WTC11 (cell line): Measurements from ENCODE around the gene GLRA1. TPM values are rescaled to one million over a fixed set of nuclear protein-coding genes. Genes with fewer than 3 reads are reported as not detected.
A peak's percentile ranks its signal among the peaks of the same experiment; 100 is the strongest.

Experiments used
- ATAC-seq: fragments of 200-7000 bp; cut with Tn5 transposase; 2 replicates; pipeline ENCODE4 v1.10.0; 2021; ENCODE audit warnings: mild to moderate bottlenecking, moderate library complexity
- CTCF ChIA-PET: fragments of 300-600 bp; sonication (Branson Sonifier 250); formaldehyde crosslinking; loops from one replicate; lab custom pipeline; 2021; ENCODE audit warnings: antibody characterized with exemption; lab: Charles Lee
- POLR2A ChIA-PET: fragments of 350-600 bp; sonication (Branson Sonifier 250); formaldehyde crosslinking; loops from one replicate; lab custom pipeline; 2021; ENCODE audit warnings: antibody characterized with exemption; lab: Charles Lee
- DNase-seq: peaks from one replicate; pipeline ENCODE4 v3.0.0; 2021; ENCODE audit warnings: low spot score
- H3K27ac Mint-ChIP-seq: 2 replicates; pipeline ENCODE4 v1.8.0; 2021; ENCODE audit warnings: mixed read lengths
- H3K27me3 Mint-ChIP-seq: 2 replicates; pipeline ENCODE4 v1.8.0; 2021; ENCODE audit warnings: low read depth, mild to moderate bottlenecking, moderate library complexity, mixed read lengths
- H3K36me3 Mint-ChIP-seq: 2 replicates; pipeline ENCODE4 v1.8.0; 2021; ENCODE audit warnings: mixed read lengths
- H3K4me1 Mint-ChIP-seq: 2 replicates; pipeline ENCODE4 v1.8.0; 2022; ENCODE audit warnings: mixed read lengths
- H3K4me3 Mint-ChIP-seq: 2 replicates; pipeline ENCODE4 v1.8.0; 2021; ENCODE audit warnings: mild to moderate bottlenecking, moderate library complexity, mixed read lengths
- H3K9me3 Mint-ChIP-seq: 2 replicates; pipeline ENCODE4 v1.8.0; 2021; ENCODE audit warnings: mixed read lengths
- EMX1 ChIP-seq: fragments of 250-450 bp; sonication (Bioruptor Pico); IDR thresholded peaks from 2 replicates; pipeline ENCODE4 v1.8.0; 2021; ENCODE audit warnings: mild to moderate bottlenecking
- ESRRA ChIP-seq: sonication (generic); formaldehyde crosslinking; IDR thresholded peaks from 2 replicates; pipeline ENCODE4 v1.8.1; 2022; ENCODE audit warnings: mild to moderate bottlenecking, missing genetic modification reagents, borderline replicate concordance
- GRHL2 ChIP-seq: fragments of 250-450 bp; sonication (Bioruptor Pico); IDR thresholded peaks from 2 replicates; pipeline ENCODE4 v1.8.0; 2022; ENCODE audit warnings: mild to moderate bottlenecking, moderate library complexity; ENCODE audit not compliant: insufficient replicate concordance, severe bottlenecking
- GTF2I ChIP-seq: fragments of 250-450 bp; sonication (Bioruptor Pico); conservative IDR thresholded peaks from 2 replicates; pipeline ENCODE4 v1.4.0; 2021; ENCODE audit warnings: mild to moderate bottlenecking
- JAZF1 ChIP-seq: fragments of 250-450 bp; sonication (Bioruptor Pico); IDR thresholded peaks from 2 replicates; pipeline ENCODE4 v1.9.0; 2021; ENCODE audit warnings: moderate library complexity, mild to moderate bottlenecking, inconsistent platforms
- JUN ChIP-seq: sonication (generic); formaldehyde crosslinking; IDR thresholded peaks from 2 replicates; pipeline ENCODE4 v1.8.0; 2023; ENCODE audit warnings: mild to moderate bottlenecking, missing genetic modification reagents
- KAT7 ChIP-seq: sonication (generic); formaldehyde crosslinking; IDR thresholded peaks from 2 replicates; pipeline ENCODE4 v1.8.1; 2023; ENCODE audit warnings: missing genetic modification reagents, mild to moderate bottlenecking, borderline replicate concordance
- ZBTB21 ChIP-seq: sonication (generic); formaldehyde crosslinking; IDR thresholded peaks from 2 replicates; pipeline ENCODE4 v1.8.1; 2023; ENCODE audit warnings: mild to moderate bottlenecking, missing genetic modification reagents, borderline replicate concordance
- ZNF219 ChIP-seq: sonication (generic); formaldehyde crosslinking; IDR thresholded peaks from 2 replicates; pipeline ENCODE4 v1.8.0; 2023; ENCODE audit warnings: missing genetic modification reagents, mild to moderate bottlenecking, borderline replicate concordance
- ZNF263 ChIP-seq: sonication (generic); formaldehyde crosslinking; IDR thresholded peaks from 2 replicates; pipeline ENCODE4 v1.8.1; 2022; ENCODE audit warnings: low read depth, mild to moderate bottlenecking, moderate library complexity, missing genetic modification reagents
- ZNF671 ChIP-seq: fragments of 250-450 bp; sonication (Bioruptor Pico); IDR thresholded peaks from 2 replicates; pipeline ENCODE4 v1.8.0; 2021; ENCODE audit warnings: mild to moderate bottlenecking
- total RNA-seq: library from RNA; stranded (reverse); gene quantifications from 3 replicates; pipeline ENCODE4 v1.2.3, GENCODE V29; 2021
- TF ChIP-seq, protein P1 (sequence below): sonication (generic); formaldehyde crosslinking; IDR thresholded peaks from 2 replicates; pipeline ENCODE4 v1.8.0; 2022; ENCODE audit warnings: mild to moderate bottlenecking, missing genetic modification reagents
- TF ChIP-seq, protein P2 (sequence below): sonication (generic); formaldehyde crosslinking; conservative IDR thresholded peaks from 2 replicates; pipeline ENCODE4 v1.8.1; 2023; ENCODE audit warnings: mild to moderate bottlenecking, low read depth, missing genetic modification reagents, moderate library complexity
- TF ChIP-seq, protein P3 (sequence below): sonication (generic); formaldehyde crosslinking; IDR thresholded peaks from 2 replicates; pipeline ENCODE4 v1.8.1; 2023; ENCODE audit warnings: mild to moderate bottlenecking, missing genetic modification reagents, borderline replicate concordance
- TF ChIP-seq, protein P4 (sequence below): fragments of 250-450 bp; sonication (Bioruptor Pico); IDR thresholded peaks from 2 replicates; pipeline ENCODE4 v1.9.0; 2021; ENCODE audit warnings: moderate library complexity, mild to moderate bottlenecking, inconsistent platforms, borderline replicate concordance
- TF ChIP-seq, protein P5 (sequence below): sonication (generic); formaldehyde crosslinking; IDR thresholded peaks from 2 replicates; pipeline ENCODE4 v1.8.0; 2023; ENCODE audit warnings: mild to moderate bottlenecking, missing genetic modification reagents
- TF ChIP-seq, protein P6 (sequence below): sonication (generic); formaldehyde crosslinking; IDR thresholded peaks from 2 replicates; pipeline ENCODE4 v1.8.1; 2023; ENCODE audit warnings: mild to moderate bottlenecking, missing genetic modification reagents

GLRA1 gene
- total RNA-seq, 1 experiment from 2014 or later: not detected

DNA sequence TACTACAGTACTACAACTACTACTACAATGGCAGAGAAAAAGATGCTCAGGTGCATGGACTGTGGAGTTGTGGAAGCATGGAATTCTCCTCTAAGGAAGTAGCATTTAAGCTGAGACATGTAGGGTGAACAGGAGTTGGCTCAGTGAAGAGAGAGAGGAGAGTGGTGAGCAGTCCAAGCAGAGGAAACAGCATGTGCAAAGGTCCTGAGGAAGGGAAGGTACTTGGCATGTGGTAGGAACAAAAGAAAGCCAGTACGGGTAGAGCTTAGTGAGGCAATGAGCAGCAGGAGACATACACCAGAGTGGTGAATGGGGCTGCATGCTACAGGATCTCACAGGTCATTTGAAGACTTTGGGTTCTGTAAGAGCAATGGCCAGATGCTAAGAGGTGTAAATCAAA lies 41.4 kb upstream of the GLRA1 start:
- Mint-ChIP-seq H3K4me1 (peaks cover 16% of the 10 kb centered on the region), H3K27me3 (no peaks in the 10 kb centered on the region; the same call in 1 of the 2 replicates), H3K9me3 (peaks cover 4% of the 10 kb centered on the region), H3K36me3 (no peaks in the 10 kb centered on the region)
- ChIA-PET POLR2A (no interaction called here), CTCF (no interaction called here)
- ATAC-seq (no peak), DNase-seq (no peak)
- TF ChIP-seq, protein P1, sequence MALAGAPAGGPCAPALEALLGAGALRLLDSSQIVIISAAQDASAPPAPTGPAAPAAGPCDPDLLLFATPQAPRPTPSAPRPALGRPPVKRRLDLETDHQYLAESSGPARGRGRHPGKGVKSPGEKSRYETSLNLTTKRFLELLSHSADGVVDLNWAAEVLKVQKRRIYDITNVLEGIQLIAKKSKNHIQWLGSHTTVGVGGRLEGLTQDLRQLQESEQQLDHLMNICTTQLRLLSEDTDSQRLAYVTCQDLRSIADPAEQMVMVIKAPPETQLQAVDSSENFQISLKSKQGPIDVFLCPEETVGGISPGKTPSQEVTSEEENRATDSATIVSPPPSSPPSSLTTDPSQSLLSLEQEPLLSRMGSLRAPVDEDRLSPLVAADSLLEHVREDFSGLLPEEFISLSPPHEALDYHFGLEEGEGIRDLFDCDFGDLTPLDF (CRISPR knock-in tag): no peak
- TF ChIP-seq, protein P2, sequence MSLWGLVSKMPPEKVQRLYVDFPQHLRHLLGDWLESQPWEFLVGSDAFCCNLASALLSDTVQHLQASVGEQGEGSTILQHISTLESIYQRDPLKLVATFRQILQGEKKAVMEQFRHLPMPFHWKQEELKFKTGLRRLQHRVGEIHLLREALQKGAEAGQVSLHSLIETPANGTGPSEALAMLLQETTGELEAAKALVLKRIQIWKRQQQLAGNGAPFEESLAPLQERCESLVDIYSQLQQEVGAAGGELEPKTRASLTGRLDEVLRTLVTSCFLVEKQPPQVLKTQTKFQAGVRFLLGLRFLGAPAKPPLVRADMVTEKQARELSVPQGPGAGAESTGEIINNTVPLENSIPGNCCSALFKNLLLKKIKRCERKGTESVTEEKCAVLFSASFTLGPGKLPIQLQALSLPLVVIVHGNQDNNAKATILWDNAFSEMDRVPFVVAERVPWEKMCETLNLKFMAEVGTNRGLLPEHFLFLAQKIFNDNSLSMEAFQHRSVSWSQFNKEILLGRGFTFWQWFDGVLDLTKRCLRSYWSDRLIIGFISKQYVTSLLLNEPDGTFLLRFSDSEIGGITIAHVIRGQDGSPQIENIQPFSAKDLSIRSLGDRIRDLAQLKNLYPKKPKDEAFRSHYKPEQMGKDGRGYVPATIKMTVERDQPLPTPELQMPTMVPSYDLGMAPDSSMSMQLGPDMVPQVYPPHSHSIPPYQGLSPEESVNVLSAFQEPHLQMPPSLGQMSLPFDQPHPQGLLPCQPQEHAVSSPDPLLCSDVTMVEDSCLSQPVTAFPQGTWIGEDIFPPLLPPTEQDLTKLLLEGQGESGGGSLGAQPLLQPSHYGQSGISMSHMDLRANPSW (CRISPR knock-in tag): no peak
- TF ChIP-seq GRHL2 (CRISPR knock-in tag) (no peak), ZNF219 (no peak), ESRRA (no peak), EMX1 (CRISPR knock-in tag) (no peak), KAT7 (CRISPR knock-in tag) (no peak), ZNF671 (CRISPR knock-in tag) (no peak), ZNF263 (CRISPR knock-in tag) (no peak), JAZF1 (CRISPR knock-in tag) (no peak)
- TF ChIP-seq, protein P3, sequence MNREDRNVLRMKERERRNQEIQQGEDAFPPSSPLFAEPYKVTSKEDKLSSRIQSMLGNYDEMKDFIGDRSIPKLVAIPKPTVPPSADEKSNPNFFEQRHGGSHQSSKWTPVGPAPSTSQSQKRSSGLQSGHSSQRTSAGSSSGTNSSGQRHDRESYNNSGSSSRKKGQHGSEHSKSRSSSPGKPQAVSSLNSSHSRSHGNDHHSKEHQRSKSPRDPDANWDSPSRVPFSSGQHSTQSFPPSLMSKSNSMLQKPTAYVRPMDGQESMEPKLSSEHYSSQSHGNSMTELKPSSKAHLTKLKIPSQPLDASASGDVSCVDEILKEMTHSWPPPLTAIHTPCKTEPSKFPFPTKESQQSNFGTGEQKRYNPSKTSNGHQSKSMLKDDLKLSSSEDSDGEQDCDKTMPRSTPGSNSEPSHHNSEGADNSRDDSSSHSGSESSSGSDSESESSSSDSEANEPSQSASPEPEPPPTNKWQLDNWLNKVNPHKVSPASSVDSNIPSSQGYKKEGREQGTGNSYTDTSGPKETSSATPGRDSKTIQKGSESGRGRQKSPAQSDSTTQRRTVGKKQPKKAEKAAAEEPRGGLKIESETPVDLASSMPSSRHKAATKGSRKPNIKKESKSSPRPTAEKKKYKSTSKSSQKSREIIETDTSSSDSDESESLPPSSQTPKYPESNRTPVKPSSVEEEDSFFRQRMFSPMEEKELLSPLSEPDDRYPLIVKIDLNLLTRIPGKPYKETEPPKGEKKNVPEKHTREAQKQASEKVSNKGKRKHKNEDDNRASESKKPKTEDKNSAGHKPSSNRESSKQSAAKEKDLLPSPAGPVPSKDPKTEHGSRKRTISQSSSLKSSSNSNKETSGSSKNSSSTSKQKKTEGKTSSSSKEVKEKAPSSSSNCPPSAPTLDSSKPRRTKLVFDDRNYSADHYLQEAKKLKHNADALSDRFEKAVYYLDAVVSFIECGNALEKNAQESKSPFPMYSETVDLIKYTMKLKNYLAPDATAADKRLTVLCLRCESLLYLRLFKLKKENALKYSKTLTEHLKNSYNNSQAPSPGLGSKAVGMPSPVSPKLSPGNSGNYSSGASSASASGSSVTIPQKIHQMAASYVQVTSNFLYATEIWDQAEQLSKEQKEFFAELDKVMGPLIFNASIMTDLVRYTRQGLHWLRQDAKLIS (CRISPR knock-in tag): no peak
- TF ChIP-seq, protein P4, sequence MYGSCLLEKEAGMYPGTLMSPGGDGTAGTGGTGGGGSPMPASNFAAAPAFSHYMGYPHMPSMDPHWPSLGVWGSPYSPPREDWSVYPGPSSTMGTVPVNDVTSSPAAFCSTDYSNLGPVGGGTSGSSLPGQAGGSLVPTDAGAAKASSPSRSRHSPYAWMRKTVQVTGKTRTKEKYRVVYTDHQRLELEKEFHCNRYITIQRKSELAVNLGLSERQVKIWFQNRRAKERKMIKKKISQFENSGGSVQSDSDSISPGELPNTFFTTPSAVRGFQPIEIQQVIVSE (CRISPR knock-in tag): no peak
- TF ChIP-seq, protein P5, sequence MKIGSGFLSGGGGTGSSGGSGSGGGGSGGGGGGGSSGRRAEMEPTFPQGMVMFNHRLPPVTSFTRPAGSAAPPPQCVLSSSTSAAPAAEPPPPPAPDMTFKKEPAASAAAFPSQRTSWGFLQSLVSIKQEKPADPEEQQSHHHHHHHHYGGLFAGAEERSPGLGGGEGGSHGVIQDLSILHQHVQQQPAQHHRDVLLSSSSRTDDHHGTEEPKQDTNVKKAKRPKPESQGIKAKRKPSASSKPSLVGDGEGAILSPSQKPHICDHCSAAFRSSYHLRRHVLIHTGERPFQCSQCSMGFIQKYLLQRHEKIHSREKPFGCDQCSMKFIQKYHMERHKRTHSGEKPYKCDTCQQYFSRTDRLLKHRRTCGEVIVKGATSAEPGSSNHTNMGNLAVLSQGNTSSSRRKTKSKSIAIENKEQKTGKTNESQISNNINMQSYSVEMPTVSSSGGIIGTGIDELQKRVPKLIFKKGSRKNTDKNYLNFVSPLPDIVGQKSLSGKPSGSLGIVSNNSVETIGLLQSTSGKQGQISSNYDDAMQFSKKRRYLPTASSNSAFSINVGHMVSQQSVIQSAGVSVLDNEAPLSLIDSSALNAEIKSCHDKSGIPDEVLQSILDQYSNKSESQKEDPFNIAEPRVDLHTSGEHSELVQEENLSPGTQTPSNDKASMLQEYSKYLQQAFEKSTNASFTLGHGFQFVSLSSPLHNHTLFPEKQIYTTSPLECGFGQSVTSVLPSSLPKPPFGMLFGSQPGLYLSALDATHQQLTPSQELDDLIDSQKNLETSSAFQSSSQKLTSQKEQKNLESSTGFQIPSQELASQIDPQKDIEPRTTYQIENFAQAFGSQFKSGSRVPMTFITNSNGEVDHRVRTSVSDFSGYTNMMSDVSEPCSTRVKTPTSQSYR (CRISPR knock-in tag): no peak
- TF ChIP-seq, all 79 proteins: peak for 0
- Mint-ChIP-seq H3K27ac (no peak overlapping the region), H3K4me3 (no peak overlapping the region)

DNA sequence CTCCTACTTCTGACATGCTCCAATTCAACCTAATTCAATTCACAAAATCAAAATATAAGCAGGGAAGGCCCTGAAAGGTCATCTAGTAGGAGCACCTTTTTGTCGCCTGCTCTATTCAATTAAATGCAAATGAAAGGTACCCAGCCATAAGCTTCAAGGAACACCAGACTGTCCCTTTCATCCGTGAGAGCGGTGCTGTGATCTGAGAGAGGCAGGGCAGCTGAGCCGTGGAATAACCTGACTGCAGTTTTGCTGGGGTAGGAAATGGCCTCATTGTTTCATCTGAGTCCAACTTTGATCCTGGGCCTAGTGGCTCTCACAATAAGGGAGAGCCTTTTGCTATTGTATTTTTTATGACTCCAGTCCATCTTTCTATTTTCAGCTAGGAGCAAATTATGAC lies 39.8 kb upstream of the GLRA1 start:
- CTCF ChIA-PET: interaction anchor here (1.1 kb wide), 1 partner anchor 139 kb away, joined by 4 read pairs; no protein-coding TSS in a partner anchor
- peak; percentile 40; the same call in 1 of the 2 replicates for ATAC-seq
- Mint-ChIP-seq H3K4me3 (no peak overlapping the region), H3K27me3 (no peaks in the 10 kb centered on the region; the same call in 1 of the 2 replicates), H3K27ac (no peak overlapping the region), H3K4me1 (peaks cover 18% of the 10 kb centered on the region), H3K36me3 (no peaks in the 10 kb centered on the region), H3K9me3 (peaks cover 4% of the 10 kb centered on the region)
- POLR2A ChIA-PET: no interaction called here
- no peak for DNase-seq
- TF ChIP-seq, protein P6, sequence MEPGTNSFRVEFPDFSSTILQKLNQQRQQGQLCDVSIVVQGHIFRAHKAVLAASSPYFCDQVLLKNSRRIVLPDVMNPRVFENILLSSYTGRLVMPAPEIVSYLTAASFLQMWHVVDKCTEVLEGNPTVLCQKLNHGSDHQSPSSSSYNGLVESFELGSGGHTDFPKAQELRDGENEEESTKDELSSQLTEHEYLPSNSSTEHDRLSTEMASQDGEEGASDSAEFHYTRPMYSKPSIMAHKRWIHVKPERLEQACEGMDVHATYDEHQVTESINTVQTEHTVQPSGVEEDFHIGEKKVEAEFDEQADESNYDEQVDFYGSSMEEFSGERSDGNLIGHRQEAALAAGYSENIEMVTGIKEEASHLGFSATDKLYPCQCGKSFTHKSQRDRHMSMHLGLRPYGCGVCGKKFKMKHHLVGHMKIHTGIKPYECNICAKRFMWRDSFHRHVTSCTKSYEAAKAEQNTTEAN (CRISPR knock-in tag): no peak
- TF ChIP-seq JUN (CRISPR knock-in tag) (no peak), ZBTB21 (CRISPR knock-in tag) (no peak), GTF2I (CRISPR knock-in tag) (no peak)
- TF ChIP-seq, protein P1 (CRISPR knock-in tag): no peak
